Endometrium (tissue), 2 donors: ENCODE measurements around the gene RALB.
"Not testable (repeated sequence)": the region's sequence is repeated elsewhere in the genome, so short reads cannot be mapped to it uniquely, and the experiment has no call there.

Experiments
- FAIRE-seq: peaks from 2 replicates; lab custom pipeline; 2012; peaks lifted over from hg19 to GRCh38; lab: Jason Lieb, UNC
- donor health status: control.
- donor health status: control.

The RALB gene

GRCh38 chr2:120243211-120243610 lies 9.4 kb upstream of the RALB start:
- no peak for FAIRE-seq

- FAIRE-seq = no peak
Observed at GRCh38 chr2:120243875-120244553, 8.6 kb upstream of the RALB start.

GRCh38 chr2:120244656-120245519 lies 7.8 kb upstream of the RALB start:
- FAIRE-seq = no peak

GRCh38 chr2:120245520-120246332 lies 6.9 kb upstream of the RALB start:
- FAIRE-seq = no peak

GRCh38 chr2:120246546-120247300 lies 5.9 kb upstream of the RALB start:
- no peak for FAIRE-seq

- no peak for FAIRE-seq
Observed at GRCh38 chr2:120247851-120248250, 4.8 kb upstream of the RALB start.

GRCh38 chr2:120250640-120251039 lies 2.0 kb upstream of the RALB start:
- FAIRE-seq = no peak

GRCh38 chr2:120251078-120251477 lies 1.6 kb upstream of the RALB start:
- FAIRE-seq = no peak

GRCh38 chr2:120251880-120252224 lies 800 bp upstream of the RALB start:
- FAIRE-seq = no peak

- FAIRE-seq = no peak
Observed at GRCh38 chr2:120253021-120253882, 600 bp downstream of the RALB start.

- FAIRE-seq = no peak
Observed at GRCh38 chr2:120254178-120254577, 1.5 kb downstream of the RALB start.

- no peak for FAIRE-seq
Observed at GRCh38 chr2:120255071-120255470, 2.4 kb downstream of the RALB start.

- no peak for FAIRE-seq
Observed at GRCh38 chr2:120255986-120256650, 3.5 kb downstream of the RALB start.

- no peak for FAIRE-seq
Observed at GRCh38 chr2:120256651-120257000, 4.0 kb downstream of the RALB start.

- FAIRE-seq = no peak
Observed at GRCh38 chr2:120257522-120257921, 4.9 kb downstream of the RALB start.

- FAIRE-seq = no peak
Observed at GRCh38 chr2:120258196-120258595, 5.5 kb downstream of the RALB start.

- not testable (repeated sequence) for FAIRE-seq
Observed at GRCh38 chr2:120259939-120260338, 7.3 kb downstream of the RALB start.

GRCh38 chr2:120260736-120261135 lies 8.1 kb downstream of the RALB start:
- FAIRE-seq = no peak

GRCh38 chr2:120261387-120262006 lies 8.8 kb downstream of the RALB start:
- no peak for FAIRE-seq

GRCh38 chr2:120262150-120262549 lies 9.5 kb downstream of the RALB start:
- FAIRE-seq = no peak
